ENCODE measurements around the gene USF1.
"Not testable (repeated sequence)": the region's sequence is repeated elsewhere in the genome, so short reads cannot be mapped to it uniquely, and the experiment has no call there.

USF1 gene

DNA sequence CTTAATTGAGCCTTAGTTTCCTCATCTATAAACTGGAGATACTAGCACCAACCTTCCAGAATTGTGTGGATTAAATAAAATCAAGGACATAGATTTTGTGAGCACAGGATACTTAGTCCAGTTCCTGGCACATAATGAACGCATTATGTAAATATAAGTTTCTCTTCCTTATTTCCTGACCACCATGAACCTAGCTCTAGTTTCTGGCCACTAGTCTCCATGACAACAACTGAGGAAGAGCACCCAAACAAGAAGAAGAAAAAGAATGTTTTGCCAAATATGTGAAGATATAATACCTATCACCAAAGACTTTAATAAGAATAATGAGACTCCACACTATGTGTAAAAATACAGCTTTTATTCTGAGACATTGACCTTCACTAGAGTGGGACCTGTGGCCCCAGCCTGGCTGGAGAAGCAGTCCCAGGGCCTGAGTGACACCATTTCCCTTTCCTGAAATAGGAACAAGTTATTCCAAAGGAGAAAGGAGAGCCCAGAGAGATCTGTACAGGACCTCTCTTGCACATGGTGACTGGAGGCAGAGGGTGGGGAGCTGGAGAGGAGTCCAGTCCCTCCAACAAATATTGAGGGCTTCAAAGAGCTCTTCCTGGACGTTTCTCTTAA lies 940 bp upstream of the USF1 start:
- no peak for DNase-seq

DNA sequence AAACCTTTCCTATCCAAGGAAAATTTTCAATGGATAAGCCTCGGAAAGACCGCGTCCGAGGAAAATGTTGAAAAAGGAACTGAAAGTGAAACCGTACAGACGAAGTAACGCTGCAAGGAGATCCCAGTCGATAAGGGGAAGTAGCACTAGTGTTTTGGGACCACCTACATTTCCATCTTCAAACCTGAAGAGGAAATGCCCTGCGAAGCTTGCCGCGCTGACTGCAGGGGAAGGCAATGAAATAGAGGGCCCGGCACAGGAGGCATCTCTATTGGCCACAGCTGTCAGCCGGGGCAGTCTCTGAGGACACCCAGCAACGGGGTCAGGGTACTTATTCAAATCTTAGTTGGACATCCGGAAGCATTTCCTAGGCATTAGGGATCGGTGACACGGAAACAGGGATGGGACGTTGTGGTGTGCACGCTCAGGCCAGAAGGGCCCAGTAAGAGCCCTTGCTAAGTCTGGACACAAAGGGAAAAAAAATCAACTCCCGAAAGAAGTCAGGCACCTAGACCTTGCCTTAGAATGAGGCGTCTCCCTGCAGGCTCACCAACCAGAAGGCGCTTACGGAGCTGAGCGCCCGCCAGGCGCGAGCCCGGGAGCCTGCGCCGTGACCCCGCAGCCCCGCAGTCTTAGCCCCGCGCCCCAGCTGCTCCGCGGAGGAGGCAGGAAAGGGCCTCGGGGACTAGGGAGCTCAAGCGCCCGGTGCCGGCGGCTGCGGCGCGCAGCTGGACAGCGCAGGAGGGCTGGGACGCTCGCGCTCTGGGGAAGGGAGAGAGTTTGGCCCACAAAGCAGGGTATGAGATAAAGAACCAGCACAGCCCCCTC lies 655 bp downstream of the USF1 start:
- DNase-seq, result peak; percentile 37

DNA sequence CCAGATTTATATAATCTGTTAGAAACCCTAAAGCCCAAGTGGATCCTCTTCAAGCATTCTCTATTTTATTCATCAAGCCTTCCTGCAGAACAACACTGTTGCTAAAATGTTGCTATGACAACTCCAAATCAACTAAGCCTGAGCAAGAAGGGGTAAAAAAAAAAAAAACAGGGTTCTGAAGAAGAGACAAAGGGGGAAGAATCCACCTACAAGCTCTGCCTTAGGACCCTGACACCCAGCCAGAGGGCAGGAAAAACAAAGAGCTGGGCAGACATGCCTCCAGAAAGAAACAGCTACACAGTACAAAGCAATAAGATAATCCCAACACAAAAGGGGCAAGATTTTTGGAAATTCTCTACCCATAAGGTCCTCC lies 1.3 kb downstream of the USF1 start:
- DNase-seq, result no peak

DNA sequence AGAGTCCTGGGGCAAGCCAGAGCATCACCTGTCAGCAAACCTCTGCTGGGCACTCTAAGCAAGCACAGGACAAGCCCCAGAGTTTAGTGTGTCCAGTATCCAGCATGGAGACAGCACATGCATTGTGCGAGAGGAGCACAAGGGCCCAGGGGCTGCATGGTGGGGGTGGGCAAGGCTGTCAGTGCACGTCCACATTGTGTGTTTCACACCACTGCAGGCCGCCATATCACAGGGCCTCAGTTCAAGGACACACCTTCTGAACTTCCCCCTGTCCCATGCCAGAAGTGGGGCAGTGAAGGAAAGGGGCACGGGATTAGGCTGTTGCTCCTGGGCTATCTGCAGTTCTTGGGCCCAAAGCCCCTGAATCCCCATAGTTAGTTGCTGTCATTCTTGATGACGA lies 6.2 kb downstream of the USF1 start:
- no peak for DNase-seq

DNA sequence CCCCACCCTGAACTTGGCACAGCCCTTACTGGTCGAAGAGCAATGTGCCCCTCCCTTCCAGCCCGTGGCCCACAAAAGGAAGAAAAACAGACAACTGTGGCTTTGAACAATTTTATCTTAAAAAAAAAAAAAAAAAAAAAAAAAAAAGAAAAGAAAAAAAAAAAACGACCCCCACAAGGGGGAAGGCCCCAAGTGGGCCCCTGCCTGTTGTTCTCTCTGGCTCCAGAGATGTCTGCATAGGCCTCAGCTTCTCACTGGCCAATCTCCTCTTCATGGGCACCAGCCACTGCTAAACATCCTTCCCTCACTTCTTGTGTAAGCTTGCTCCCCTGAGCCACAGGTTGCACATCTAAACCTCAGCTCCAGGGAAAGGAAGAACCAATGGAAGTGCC lies 6.6 kb downstream of the USF1 start:
- no peak for DNase-seq

DNA sequence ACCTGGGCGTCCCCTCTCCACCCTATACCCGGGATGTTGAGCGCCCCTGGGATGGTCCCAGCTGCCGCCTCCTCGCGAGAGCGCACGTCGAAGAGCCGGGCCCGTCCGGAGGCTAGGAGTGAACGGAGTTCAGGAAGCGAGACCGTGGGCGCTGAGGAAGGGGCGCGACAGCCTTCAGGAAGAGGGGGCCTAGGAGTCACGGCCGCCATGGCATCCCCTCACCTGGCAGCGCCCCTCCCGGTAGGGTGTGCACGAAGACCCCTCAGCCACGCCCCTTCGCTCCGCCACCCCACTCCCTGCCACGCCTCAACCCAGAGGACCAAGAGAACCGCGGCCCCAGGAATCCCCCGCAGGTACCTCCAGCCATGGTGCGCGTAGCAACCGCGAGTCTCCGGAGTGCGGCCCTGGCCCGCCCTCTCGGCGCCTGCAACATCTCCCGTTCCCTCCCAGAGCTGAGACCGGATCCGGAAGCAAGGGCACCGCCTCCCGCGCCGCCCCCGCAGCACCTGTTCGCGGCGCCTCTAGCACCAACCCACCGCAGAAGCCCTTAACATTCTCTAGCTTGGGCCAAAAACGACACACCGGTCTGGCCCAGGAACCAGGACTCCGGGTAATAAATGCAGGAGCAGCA lies 7.1 kb downstream of the USF1 start, which contains the start of gene TSTD1:
TSTD1 (minus strand) TSS at position 442 of the 631 bp plus-strand sequence; CDS start at position 367, 75 bp downstream.
- no peak for DNase-seq

DNA sequence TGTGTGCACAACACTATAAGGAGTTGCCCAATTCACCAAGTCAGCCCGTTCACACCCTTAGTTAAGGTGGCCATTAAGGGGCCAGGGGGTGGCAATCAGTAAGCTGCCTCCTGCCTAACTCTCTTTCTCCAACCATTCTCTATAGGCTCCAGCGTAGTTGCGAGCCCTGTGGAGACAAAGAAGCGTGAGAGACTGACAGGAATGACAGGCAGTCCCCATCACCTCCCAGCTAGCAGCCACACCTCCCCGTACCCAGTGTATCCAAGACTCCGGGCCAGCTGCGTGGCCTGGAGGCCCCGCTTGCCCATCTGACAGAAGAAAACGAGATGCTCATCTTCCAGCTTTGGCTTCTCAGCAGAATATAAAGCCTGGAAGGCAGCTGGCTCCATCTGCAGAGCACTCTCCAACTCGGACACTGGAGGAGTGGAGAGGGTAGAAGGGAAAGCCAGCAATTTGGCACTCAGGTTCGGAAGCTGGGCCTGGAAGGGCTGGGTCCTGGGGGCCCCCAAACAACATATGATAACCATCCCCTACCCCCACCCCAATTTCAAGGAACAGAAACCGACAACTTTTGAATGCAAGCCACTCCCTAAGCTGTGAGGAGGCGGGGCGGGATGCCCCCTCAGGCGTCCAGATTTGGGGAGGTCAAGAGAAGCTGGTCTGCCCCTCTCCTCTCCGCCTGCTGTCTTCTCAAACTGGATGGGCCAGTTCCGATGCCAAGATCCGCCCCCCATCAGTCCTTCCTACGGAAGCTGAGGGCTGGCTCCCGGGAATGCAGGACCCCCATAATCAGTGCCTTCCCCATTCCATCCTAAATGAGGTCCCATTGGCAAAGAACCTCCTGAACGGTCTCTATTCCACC lies 7.9 kb downstream of the USF1 start:
- DNase-seq, result no peak

DNA sequence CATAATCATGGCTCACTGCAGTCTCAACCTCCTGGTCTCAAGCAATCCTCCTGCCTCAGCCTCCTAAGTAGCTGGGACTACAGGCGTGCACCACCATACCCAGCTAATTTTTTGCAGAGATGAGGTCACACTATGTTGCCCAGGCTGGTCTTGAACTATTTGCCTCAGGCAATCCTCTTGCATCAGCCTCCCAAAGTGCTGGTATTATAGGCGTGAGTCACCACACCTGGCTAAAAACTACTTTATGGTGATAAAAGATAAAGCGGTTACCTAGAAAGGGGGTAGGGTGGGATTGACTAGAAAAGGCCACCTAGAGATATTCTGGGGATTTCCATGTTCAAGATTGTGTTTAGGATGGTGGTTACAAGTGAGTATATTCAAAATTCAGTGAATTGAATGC lies 12.0 kb downstream of the USF1 start:
- DNase-seq, result no peak

DNA sequence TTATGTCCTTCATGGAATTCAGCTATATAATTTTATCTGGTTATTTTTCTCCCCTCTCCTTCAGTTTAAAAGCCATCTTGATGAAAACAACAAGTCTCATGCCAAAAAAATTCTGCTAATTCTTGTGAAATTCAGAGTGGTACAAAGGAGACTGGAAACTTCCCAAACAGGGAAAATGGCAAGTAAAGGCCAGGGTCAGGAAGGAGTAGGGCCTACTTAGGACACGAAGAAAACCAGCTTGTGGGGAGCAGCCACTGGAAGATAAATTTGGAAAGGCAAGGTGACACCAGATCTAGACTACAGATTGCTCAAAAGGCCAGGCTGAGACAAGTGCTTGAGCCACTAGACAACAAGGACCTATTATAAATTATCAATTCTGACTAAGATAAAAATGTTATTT lies 13.4 kb downstream of the USF1 start:
- DNase-seq, result no peak

DNA sequence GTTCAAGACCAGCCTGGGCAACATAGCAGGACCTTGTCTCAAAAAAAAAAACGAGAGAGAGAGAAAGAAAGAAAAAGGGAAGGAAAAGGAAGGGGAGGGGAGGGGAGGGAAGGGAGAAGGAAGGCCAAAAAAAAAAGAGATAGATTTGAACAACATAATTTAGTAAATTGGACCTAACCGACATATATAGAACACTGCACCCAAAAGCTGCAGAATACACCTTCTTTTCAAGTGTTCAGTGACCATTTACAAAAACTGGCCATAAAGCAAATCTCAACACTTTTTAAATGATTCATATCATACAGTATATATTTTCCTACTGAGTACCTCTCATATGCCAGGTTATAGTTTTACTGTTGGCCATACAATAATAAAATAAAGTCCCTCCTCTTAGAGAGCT lies 13.9 kb downstream of the USF1 start:
- DNase-seq, result no peak

DNA sequence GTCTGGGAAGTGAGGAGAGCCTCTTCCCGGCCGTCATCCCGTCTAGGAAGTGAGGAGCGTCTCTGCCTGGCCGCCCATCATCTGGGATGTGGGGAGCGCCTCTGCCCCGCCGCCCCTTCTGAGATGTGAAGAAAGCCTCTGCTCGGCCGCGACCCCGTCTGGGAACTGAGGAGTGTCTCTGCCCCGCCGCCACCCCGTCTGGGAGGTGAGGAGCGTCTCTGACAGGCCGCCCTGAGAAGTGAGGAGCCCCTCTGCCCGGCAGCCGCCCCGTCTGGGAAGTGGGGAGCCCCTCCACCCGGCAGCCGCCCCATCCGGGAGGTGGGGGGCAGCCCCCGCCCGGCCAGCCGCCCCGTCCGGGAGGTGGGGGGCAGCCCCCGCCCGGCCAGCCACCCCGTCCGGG lies 16.3 kb downstream of the USF1 start:
- DNase-seq, result not testable (repeated sequence)

DNA sequence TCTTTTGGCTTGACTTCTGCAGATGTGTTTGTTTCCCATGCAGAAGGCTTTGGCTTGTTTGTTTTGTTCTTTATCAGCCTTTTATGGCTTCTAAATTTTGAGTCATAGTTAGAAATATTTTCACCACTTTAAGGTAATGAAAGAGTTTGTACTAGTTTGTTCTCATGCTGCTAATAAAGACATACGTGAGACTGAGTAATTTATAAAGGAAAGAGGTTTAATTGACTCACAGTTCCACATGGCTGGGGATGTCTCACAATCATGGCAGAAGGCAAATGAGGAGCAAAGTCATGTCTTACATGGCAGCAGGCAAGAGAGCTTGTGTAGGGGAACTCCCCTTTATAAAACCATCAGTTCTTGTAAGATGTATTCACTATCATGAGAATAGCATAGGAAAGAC lies 18.8 kb downstream of the USF1 start:
- DNase-seq, result not testable (repeated sequence)

DNA sequence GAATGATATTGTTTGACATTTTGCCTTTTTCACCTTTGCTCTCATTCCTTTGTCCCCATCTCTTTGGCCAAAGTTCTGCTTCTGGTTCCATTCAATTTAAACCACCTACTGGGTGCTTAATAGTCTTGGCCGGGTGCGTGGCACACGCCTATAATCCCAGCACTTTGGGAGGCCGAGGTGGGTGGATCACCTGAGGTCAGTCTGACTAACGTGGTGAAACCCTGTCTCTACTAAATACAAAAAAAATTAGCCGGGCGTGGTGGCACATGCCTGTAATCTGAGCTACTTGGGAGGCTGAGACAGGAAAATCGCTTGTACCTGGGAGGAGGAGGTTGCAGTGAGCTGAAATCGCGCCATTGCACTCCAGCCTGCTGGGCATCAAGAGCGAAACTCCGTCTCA lies 23.3 kb downstream of the USF1 start:
- not testable (repeated sequence) for DNase-seq

DNA sequence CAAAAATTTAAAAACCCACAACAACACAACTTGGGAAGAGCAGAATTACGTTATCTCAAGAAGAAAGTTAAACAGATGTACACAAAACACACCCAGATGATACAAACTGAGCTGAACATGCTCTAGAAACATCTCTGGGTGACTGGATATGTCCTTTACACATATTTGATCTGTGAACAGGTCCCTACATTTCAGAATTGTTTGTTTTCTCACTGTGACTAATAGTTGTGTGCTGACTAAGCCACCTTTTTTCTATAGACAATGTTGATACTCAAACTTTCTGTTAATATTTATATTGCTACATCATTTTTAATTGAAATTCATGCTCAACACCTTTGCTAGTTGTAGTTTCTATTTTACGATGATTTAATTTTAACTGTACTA lies 23.8 kb downstream of the USF1 start:
- DNase-seq, result no peak

DNA sequence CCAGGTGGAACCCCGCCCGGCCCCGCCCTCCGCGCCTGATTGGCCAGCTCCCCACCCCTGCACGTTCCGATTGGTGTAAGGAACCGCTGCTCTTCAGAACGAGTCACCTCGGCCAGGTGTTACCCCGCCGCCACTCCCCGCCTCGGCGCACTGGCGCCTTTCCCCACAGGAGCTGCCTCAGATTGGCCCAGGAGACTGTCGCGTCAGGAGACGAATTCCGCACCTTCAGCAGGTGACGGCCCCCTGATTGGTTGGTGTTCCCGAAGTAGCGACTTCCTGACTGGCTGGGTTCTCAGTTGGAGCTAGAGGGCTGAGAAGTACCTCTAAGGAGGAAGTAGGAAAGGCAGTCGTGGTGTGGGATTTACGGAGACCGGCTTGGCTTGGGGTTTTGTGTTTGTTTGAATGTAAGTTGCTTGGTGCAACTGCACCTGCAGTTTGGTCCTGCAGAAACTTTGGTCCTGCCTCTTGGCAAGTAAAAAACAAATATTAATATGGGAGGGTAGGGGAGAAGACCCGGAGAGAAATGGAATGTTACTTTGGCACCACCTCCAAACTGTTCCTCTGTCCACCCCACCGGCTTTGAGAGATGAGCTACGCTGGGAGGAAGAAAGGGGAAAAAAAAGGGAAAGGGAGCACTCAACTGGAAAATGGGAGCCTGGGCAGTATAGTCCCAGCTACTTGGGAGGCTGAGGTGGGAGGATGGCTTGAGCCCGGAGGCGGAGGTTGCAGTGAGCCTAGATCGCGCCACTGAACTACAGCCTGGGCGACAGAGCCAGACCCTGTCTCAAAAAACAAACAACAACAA lies 24.4 kb downstream of the USF1 start:
- no peak for DNase-seq

DNA sequence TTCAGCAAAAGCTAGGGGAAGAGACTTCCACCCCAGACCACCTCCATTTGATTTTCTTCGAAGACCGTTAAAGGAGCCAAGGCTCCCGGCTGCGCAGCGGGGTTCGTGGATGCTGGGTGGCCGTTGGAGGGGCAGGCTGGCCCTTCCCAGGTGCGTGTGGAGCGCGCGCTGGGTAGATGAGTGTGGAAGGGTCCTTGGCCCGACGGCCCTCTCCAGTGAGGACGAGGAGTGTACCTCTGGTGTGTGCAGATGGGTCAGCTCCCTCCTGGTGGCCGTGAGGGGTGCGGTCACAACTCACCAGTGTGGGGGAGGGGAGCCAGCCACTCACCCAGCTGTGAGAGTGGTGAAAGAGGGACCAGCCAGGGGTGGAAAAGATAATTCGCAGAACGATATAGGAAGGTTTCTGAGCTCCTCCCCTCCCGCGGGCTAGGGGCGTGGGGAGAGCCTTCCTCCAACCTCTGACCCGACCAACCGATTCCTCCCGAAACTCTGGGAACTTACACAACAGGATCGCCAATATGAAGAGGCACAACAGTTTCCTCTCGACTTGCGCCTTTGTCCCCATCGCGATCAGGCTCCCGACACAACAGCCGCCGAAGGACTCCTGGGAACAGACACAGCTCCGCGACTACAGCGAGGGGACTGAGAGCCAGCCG lies 25.1 kb downstream of the USF1 start, which contains the start of gene F11R:
F11R (minus strand) TSS at position 644 of the 656 bp plus-strand sequence; CDS start at position 565, 79 bp downstream.
- DNase-seq, result peak; percentile 48

DNA sequence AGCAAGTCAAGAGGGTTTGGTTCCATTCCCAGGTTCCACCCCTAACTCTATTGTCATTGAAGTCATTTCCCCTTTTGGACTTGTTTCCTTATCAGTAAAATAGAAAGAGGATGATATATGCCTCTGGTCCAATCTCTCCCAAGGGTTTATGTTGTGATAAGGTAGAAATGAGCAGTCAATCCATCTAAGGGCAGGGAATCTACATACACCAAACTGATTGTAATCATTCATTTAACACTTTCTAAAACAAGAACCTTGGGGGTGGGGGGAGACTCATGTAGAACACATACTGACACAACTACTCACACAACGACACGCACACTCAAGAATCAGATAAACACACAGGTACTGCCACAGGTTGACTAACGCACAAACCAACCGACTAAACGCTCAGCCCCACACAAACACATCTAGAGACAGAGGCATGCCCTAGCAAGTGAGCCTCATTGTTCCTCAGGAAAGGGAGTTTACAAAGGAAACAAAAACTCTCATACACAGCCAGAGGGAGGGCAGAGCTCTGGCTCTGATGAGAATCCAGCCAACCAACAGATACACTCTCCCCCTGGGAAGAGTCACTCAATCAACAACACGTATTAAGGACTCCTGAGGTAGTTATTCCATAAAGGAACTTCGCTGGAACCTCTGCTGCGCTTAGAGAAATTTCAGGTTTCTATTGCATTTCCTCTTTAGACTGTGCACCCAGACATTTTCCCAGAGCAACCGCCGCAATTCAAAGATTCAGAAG lies 25.9 kb downstream of the USF1 start:
- no peak for DNase-seq

DNA sequence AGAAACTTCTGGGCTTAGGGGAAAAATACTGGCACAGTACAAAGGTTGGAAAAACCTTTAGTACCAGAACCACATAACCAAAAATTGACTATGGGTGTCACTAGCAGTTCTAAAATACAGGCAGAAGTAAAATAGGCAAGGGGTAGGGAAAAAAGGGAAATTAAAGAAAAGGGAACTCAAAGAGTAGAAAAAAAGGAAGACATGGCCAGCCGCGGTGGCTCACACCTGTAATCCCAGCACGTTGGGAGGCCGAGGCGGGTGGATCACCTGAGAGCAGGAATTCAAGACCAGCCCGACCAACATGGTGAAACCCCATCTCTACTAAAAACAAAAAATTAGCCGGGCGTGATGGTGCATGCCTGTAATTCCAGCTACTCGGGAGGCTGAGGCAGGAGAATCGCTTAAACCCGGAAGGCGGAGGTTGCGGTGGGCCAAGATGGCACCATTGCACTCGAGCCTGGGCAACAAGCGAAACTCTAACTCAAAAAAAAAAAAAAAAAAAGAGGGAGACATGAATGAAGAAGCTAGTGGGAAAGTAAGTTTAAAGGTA lies 26.6 kb downstream of the USF1 start:
- not testable (repeated sequence) for DNase-seq

DNA sequence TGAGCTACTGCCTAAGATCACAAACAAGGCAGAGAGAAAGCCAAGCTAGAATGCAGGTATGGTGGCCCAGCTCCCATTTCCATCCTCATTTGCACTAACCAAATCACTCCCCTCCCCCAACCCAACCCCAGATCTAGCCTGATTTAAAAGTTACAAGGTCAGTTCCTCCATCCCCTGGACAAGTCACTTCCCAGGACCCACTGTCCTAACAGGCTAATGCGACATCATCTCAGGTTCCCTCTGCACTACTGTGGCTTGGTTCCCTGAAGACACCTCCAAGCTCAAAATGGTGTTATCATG lies 27.2 kb downstream of the USF1 start:
- DNase-seq, result no peak

DNA sequence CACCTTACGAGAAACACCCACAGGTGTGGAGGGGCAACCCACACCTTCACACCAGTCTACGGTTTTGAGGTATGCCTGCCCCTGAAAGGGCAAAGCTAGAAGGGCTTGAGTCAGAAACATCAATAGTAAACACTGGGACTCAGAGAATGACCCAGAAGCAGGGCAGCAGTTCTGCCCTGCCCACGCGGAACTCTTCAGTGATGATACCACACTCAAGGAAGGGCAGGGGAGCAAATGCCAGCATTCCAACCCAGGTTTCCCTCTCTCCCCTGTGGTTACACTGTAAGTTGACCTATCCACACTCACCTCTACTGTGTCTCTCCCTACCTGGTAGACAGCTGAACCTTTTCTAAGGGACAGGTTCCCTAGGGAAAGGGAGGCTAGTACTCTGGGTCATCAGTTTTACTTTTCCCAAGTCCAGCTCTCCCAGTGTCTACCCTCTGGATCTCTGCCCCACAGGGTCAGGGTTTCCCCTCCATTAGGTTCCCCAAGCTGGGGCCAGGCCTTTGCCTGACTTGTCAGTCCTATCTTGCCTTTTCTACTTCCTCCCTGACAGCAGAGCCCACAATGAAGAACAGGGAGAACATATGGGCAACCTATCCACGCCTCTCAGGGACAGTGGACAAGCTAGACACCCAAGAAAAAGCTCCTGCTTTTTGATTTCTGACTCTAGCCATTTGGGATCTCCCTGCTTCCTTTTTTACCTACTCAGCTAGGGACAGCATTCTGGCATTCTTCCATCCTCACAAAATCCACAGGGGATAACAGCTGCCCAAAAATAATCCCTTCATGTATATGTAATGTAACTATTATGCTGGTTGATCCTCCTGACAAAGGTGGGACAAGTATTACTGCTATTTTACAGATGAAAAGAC lies 27.8 kb downstream of the USF1 start:
- no peak for DNase-seq
